H1 (cell line): ENCODE measurements around the gene PRR35. TPM values are rescaled to one million over a fixed set of nuclear protein-coding genes. Genes with fewer than 3 reads are reported as not detected.

Source experiments
- ATF3 ChIP-seq: IDR thresholded peaks from 2 replicates; pipeline ENCODE4 v1.6.1; 2011; ENCODE audit warnings: low read depth, mild to moderate bottlenecking, low read length; ENCODE audit not compliant: insufficient read depth
- BCL11A ChIP-seq, 2 experiments: IDR thresholded peaks; one replicate each; pipeline ENCODE4 v1.6.1; 2011; ENCODE audit warnings: low read depth in 2 of 2, low read length in 2 of 2, mild to moderate bottlenecking in 2 of 2
- CHD7 ChIP-seq: fragments of 300-600 bp; sonication (generic); IDR thresholded peaks from 2 replicates; pipeline ENCODE4 v1.7.1; 2012; ENCODE audit warnings: low read length, moderate library complexity, mild to moderate bottlenecking, inconsistent platforms; ENCODE audit not compliant: insufficient replicate concordance
- CREB1 ChIP-seq: IDR thresholded peaks from 2 replicates; pipeline ENCODE4 v1.6.1; 2012; ENCODE audit warnings: inconsistent platforms
- FOSL1 ChIP-seq: IDR thresholded peaks from 2 replicates; pipeline ENCODE4 v1.6.1; 2011; ENCODE audit warnings: mild to moderate bottlenecking, low read depth, low read length, moderate library complexity; ENCODE audit not compliant: insufficient read depth
- POLR2AphosphoS5 ChIP-seq: IDR thresholded peaks from 2 replicates; pipeline ENCODE4 v1.6.1; 2011; ENCODE audit warnings: low read depth, low read length
- polyA plus RNA-seq, 7 experiments: library from polyadenylated mRNA; depleted of rRNA in 3 of 7; stranded (reverse) in 5 of 7; unstranded in 2 of 7; fragments of >200 nt in 5 of 7; fragments of 200-250 nt in 2 of 7; gene quantifications; 1 replicate in 5 of 7; 2 replicates in 1 of 7; 4 replicates in 1 of 7; pipeline versions ENCODE4 v1.2.1 to v1.2.3, GENCODE V29; 2011 to 2013; ENCODE audit warnings: missing spikeins in 2 of 7, mixed read lengths in 2 of 7
- total RNA-seq: library from RNA; stranded (reverse); fragmentation: NEBNext Ultra II Directional; extraction: Animal tissue kit (Norgen Biotek cat#: 25700); gene quantifications from 2 replicates; pipeline ENCODE4 v1.2.1, GENCODE V29; 2021

The PRR35 gene
- total and polyA plus RNA-seq, 2 of the 8 experiments (the other 6 are each of a cell fraction or from before 2014, with no cell fraction given): 0.38 to 0.50 TPM

GRCh38 chr16:560701-561412 lies 663 bp downstream of the PRR35 start (continued):
- TF ChIP-seq CHD7: no peak
- TF ChIP-seq POLR2AphosphoS5: no peak
- no peak for TF ChIP-seq BCL11A (IDR thresholded peaks at IDR 0.05; ENCODE audit: low read depth in 2 of 2, low read length in 2 of 2)
- TF ChIP-seq CREB1: no peak
- TF ChIP-seq FOSL1: no peak
- TF ChIP-seq ATF3: no peak
